Measurements from ENCODE around the gene PDE7B.

DNA sequence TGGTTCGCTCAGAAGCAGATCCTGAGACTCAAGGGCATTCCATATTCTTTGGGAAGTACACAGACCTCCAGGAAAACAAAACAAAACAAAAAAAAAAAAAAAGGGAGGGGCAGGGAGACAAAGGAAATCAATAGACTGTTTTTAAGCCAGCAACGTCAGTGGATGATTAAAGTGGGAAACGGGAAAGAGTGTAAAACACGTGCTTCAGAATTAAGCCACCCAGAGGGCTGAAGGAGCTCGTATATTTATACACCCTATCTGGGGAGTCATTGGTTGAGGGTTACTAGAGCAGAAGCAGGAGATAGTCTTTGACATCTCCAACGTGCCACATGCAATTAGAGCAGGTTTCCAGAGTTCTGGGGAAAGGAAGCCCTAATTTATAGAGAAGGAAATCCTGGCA is 26.2 kb downstream of the PDE7B start:
- TF ChIP-seq EZH2phosphoT487 (IDR thresholded peaks at IDR 0.05; ENCODE audit: insufficient read depth, low read depth) (no peak), EZH2 (IDR thresholded peaks at IDR 0.05; ENCODE audit: insufficient read depth, poor library complexity, severe bottlenecking) (no peak)
